DMS53 (cell line): ENCODE data around the gene CFAP157.
"Not testable (repeated sequence)": the region's sequence is repeated elsewhere in the genome, so short reads cannot be mapped to it uniquely, and the experiment has no call there.

Experiments used
- DNase-seq: peaks from one replicate; lab custom pipeline; 2025; lab: John Stamatoyannopoulos, UW

CFAP157 gene

GRCh38 chr9:127735530-127736185, 28.9 kb downstream of the CFAP157 start:
- peak; percentile 63 for DNase-seq

GRCh38 chr9:127738666-127739065, 31.9 kb downstream of the CFAP157 start:
- no peak for DNase-seq

- peak; percentile 29 for DNase-seq
These were observed 33.0 kb downstream of the CFAP157 start for GRCh38 chr9:127739614-127740330.

- DNase-seq, result peak; percentile 94
These were observed 35.1 kb downstream of the CFAP157 start for GRCh38 chr9:127741831-127742434.

- DNase-seq, result peak; percentile 93
These were observed 35.8 kb downstream of the CFAP157 start for GRCh38 chr9:127742435-127743088.

- DNase-seq, result no peak
These were observed 37.8 kb downstream of the CFAP157 start for GRCh38 chr9:127744398-127745110.

GRCh38 chr9:127746959-127747569, 40.3 kb downstream of the CFAP157 start:
- DNase-seq, result peak; percentile 59

GRCh38 chr9:127749090-127749787, 42.5 kb downstream of the CFAP157 start:
- no peak for DNase-seq

- no peak for DNase-seq
These were observed 44.7 kb downstream of the CFAP157 start for GRCh38 chr9:127751269-127752054.

- DNase-seq, result no peak
These were observed 46.4 kb downstream of the CFAP157 start for GRCh38 chr9:127753148-127753547.

- DNase-seq, result no peak
These were observed 46.8 kb downstream of the CFAP157 start for GRCh38 chr9:127753622-127754021.

- peak; percentile 74 for DNase-seq
These were observed 47.6 kb downstream of the CFAP157 start for GRCh38 chr9:127754099-127755060.

GRCh38 chr9:127755061-127756060, 48.6 kb downstream of the CFAP157 start:
- peak; percentile 47 for DNase-seq

GRCh38 chr9:127756233-127756632, 49.4 kb downstream of the CFAP157 start:
- no peak for DNase-seq

- DNase-seq, result not testable (repeated sequence)
These were observed 50.0 kb downstream of the CFAP157 start for GRCh38 chr9:127756776-127757175.

- DNase-seq, result no peak
These were observed 52.1 kb downstream of the CFAP157 start for GRCh38 chr9:127758843-127759242.

GRCh38 chr9:127761061-127761460, 54.3 kb downstream of the CFAP157 start:
- DNase-seq, result no peak
